Gastroesophageal sphincter (tissue), 4 donors: ENCODE measurements around the gene CTSS. TPM values are rescaled to one million over a fixed set of nuclear protein-coding genes. Genes with fewer than 3 reads are reported as not detected.

Experiments
- ATAC-seq: fragments of 150-250 bp; one replicate; pipeline ENCODE4 v1.9.1; 2016; ENCODE audit warnings: mild to moderate bottlenecking, moderate library complexity
- H3K27ac ChIP-seq, 4 donors: fragments of 200-600 bp; sonication (generic) in 3 of 4; 1 replicate in 3 of 4; 2 replicates in 1 of 4; pipeline ENCODE4 v1.5.1; 2016 to 2019
- H3K27me3 ChIP-seq: fragments of 200-600 bp; sonication (generic); one replicate; pipeline ENCODE4 v1.5.1; 2019
- H3K36me3 ChIP-seq, 2 donors: fragments of 200-600 bp; sonication (generic); one replicate each; pipeline ENCODE4 v1.5.1; 2019; ENCODE audit warnings: control low read depth in 1 of 2
- H3K4me1 ChIP-seq, 3 donors: fragments of 200-600 bp; sonication (generic); 1 replicate in 2 of 3; 2 replicates in 1 of 3; pipeline ENCODE4 v1.5.1; 2016 to 2019; ENCODE audit warnings: control low read depth in 2 of 3
- H3K4me3 ChIP-seq, 2 donors: fragments of 200-600 bp; sonication (generic); one replicate each; pipeline ENCODE4 v1.5.1; 2019; ENCODE audit warnings: mild to moderate bottlenecking in 1 of 2, moderate library complexity in 1 of 2
- H3K9me3 ChIP-seq, 3 donors: fragments of 200-600 bp; sonication (generic); one replicate each; pipeline ENCODE4 v1.5.1; 2017 to 2019; ENCODE audit warnings: control low read depth in 2 of 3
- EP300 ChIP-seq: sonication (generic); formaldehyde crosslinking; IDR thresholded peaks from one replicate; pipeline ENCODE4 v1.6.1; 2017; ENCODE audit warnings: antibody characterized with exemption, mild to moderate bottlenecking
- POLR2A ChIP-seq, 2 donors: fragments of 450-650 bp; IDR thresholded peaks; one replicate each; pipeline ENCODE4 v1.6.1; 2017; ENCODE audit warnings: antibody characterized with exemption in 2 of 2, mild to moderate bottlenecking in 2 of 2, moderate library complexity in 1 of 2
- POLR2AphosphoS5 ChIP-seq: sonication (generic); formaldehyde crosslinking; IDR thresholded peaks from one replicate; pipeline ENCODE4 v1.6.1; 2017; ENCODE audit warnings: antibody characterized with exemption
- WGBS, 2 donors: methylation state at CpG; one replicate each; pipeline ENCODE4 v1.1.5; 2018; ENCODE audit warnings: low coverage in 1 of 2; 5-methylcytosine and 5-hydroxymethylcytosine counted together
- total RNA-seq, 4 donors: library from RNA; depleted of rRNA; stranded (reverse); fragments of >200 nt; gene quantifications; one replicate each; pipeline ENCODE4 v1.1.0, GENCODE V29; 2016
- TF ChIP-seq, protein P1 (sequence below), 4 experiments: fragments of 200-600 bp in 2 of 4; fragments of 450-650 bp in 2 of 4; sonication (generic) in 1 of 4; IDR thresholded peaks; one replicate each; pipeline ENCODE4 v1.5.1; 2017 to 2019; ENCODE audit warnings: antibody characterized with exemption in 4 of 4, mild to moderate bottlenecking in 2 of 4, moderate library complexity in 2 of 4

Gene CTSS
- total RNA-seq, 4 donors from 2014 or later: 9.3 to 80.3 (median 50.4) TPM

DNA sequence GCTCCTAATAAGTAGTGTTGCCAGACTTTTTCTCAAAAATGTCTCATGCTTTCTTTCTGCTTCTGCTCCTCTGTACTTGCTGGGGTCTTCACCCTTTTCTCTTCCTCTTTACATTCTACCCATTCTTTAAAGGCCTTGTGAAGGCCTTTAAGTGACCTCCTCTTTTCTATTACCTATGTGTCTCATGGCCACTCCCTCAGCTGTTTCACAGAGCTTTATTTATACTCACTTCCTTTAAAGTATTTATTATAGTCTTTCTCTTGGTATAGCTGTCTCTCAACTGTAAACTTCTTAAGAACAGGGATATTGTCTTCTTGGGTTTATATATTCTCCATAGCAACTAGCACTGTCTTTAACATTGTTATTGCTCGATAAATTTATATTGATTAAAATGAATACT is 69.4 kb downstream of the CTSS start:
- no peak for TF ChIP-seq POLR2AphosphoS5
- TF ChIP-seq EP300: no peak
- TF ChIP-seq, protein P1, sequence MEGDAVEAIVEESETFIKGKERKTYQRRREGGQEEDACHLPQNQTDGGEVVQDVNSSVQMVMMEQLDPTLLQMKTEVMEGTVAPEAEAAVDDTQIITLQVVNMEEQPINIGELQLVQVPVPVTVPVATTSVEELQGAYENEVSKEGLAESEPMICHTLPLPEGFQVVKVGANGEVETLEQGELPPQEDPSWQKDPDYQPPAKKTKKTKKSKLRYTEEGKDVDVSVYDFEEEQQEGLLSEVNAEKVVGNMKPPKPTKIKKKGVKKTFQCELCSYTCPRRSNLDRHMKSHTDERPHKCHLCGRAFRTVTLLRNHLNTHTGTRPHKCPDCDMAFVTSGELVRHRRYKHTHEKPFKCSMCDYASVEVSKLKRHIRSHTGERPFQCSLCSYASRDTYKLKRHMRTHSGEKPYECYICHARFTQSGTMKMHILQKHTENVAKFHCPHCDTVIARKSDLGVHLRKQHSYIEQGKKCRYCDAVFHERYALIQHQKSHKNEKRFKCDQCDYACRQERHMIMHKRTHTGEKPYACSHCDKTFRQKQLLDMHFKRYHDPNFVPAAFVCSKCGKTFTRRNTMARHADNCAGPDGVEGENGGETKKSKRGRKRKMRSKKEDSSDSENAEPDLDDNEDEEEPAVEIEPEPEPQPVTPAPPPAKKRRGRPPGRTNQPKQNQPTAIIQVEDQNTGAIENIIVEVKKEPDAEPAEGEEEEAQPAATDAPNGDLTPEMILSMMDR (IDR thresholded peaks at IDR 0.05): no peak
- 15 to 30% methylated on average over 1 of the region's 1 CpG for WGBS, 2 donors
- Histone ChIP-seq H3K27ac (peak overlapping the region in 3 of 4 donors; percentile 77 to 80 (median 78)), H3K9me3 (no peaks in the 10 kb centered on the region), H3K27me3 (no peaks in the 10 kb centered on the region), H3K4me1 (peaks cover 4 to 45% (median 5%) of the 10 kb centered on the region in 3 donors), H3K36me3 (peaks cover 0 to 34% of the 10 kb centered on the region in 2 donors), H3K4me3 (peak overlapping the region; percentile 61 to 100)
- no peak for ATAC-seq

DNA sequence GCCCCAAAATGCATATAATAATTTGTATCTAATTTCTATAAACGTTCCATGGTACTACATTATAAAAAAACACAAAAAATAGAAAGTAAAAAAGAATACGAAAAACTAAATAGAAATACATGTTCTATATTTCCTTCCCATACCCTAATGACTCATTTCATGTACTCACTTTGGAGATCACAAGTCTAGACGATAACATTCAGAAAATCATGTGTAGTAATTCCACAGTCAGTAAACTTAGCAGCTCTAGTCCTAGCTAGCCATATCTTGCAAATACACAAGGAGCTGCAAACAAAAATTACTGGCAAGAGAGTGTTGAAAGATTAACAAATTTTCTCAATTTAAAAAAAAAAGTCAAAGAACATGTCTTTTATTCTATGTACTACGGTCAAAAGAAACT is 70.0 kb downstream of the CTSS start:
- ATAC-seq: no peak
- Histone ChIP-seq H3K36me3 (peaks cover 0 to 40% of the 10 kb centered on the region in 2 donors), H3K9me3 (no peaks in the 10 kb centered on the region), H3K27ac (no peak overlapping the region), H3K27me3 (no peaks in the 10 kb centered on the region), H3K4me1 (peaks cover 4 to 50% (median 5%) of the 10 kb centered on the region in 3 donors), H3K4me3 (no peak overlapping the region)
- TF ChIP-seq POLR2AphosphoS5: no peak
- no peak for TF ChIP-seq POLR2A (IDR thresholded peaks at IDR 0.05)
- TF ChIP-seq, protein P1 (IDR thresholded peaks at IDR 0.05): no peak
- TF ChIP-seq EP300: no peak
- 74 to 80% methylated on average over 4 of the region's 4 CpGs for WGBS, 2 donors

DNA sequence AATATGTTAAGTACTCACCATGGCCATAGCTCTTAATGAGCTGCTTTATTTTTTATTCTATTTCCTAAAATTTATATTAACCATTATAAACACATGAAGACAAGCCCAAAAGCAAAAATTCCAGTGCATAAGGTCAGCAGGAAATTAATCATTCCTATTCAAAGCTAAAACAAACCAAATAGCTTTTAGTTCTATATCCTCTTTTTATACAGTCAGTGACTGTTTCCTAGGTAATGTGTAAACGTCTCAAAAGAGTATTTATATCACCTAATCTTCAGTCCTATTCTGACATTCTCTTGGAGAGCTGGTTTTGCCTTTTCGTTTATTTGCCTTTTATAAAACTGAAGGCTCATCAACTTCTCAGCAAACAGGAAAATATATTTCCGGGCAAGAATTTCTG is 72.9 kb downstream of the CTSS start:
- Histone ChIP-seq H3K27ac (peak overlapping the region in 2 of 4 donors; percentile 18 to 46), H3K27me3 (no peaks in the 10 kb centered on the region), H3K36me3 (peaks cover 0 to 56% of the 10 kb centered on the region in 2 donors), H3K4me3 (no peak overlapping the region), H3K4me1 (peaks cover 1 to 52% (median 5%) of the 10 kb centered on the region in 3 donors), H3K9me3 (no peaks in the 10 kb centered on the region)
- TF ChIP-seq POLR2AphosphoS5: no peak
- TF ChIP-seq, protein P1 (IDR thresholded peaks at IDR 0.05): no peak
- no peak for TF ChIP-seq POLR2A (IDR thresholded peaks at IDR 0.05)
- TF ChIP-seq EP300: no peak
- WGBS, 2 donors: 20 to 26% methylated on average over 3 of the region's 3 CpGs
- ATAC-seq: no peak

DNA sequence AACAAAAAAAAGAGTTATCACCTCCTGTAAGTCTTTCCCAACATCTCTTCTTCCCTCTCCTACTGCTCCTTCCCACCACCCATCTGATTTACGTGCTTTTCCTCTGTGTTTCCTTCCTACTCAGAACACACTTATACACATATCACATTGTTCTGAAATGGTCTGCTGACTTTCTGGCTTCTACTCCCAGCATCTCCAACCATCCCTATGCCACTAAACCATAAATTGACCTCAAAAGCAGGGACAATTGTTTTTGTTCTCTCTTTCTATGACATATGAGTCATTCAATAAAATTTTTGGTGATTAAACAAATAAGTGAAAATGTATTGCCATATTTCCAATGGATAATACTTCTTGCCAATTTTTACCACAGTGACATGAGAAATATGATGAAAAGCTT is 76.8 kb downstream of the CTSS start:
- Histone ChIP-seq H3K27me3 (no peaks in the 10 kb centered on the region), H3K4me3 (no peak overlapping the region), H3K27ac (no peak overlapping the region), H3K9me3 (no peaks in the 10 kb centered on the region), H3K36me3 (peaks cover 0 to 59% of the 10 kb centered on the region in 2 donors), H3K4me1 (peaks cover 0 to 28% (median 0%) of the 10 kb centered on the region in 3 donors)
- no peak for ATAC-seq
- no peak for TF ChIP-seq POLR2AphosphoS5
- TF ChIP-seq, protein P1 (IDR thresholded peaks at IDR 0.05): no peak
- no peak for TF ChIP-seq EP300
- TF ChIP-seq POLR2A (IDR thresholded peaks at IDR 0.05): no peak
- WGBS, 2 donors: 81 to 82% methylated on average over 1 of the region's 1 CpG

DNA sequence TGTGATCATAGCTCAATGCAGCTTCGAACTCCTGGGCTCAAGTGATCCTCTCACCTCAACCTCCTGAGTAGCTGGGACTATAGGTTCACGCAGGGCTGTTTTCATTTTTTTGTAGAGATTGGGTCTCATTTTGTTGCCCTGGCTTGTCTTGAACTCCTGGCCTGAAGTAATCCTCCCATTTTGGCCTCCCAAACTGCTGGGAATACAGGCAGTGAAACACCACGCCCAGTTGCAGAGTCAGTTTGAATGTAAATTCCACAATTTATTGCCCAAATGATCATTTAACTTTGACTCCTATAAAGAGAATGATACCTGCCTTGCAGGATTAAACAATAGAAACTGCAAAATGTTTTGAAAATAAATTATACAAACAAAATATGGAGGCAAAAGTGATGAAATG is 79.3 kb downstream of the CTSS start:
- Histone ChIP-seq H3K36me3 (peaks cover 0 to 60% of the 10 kb centered on the region in 2 donors), H3K27me3 (no peaks in the 10 kb centered on the region), H3K4me1 (peaks cover 0 to 10% (median 0%) of the 10 kb centered on the region in 3 donors), H3K27ac (no peak overlapping the region), H3K4me3 (no peak overlapping the region), H3K9me3 (no peaks in the 10 kb centered on the region)
- ATAC-seq: no peak
- TF ChIP-seq POLR2A (IDR thresholded peaks at IDR 0.05) (no peak), EP300 (no peak), POLR2AphosphoS5 (no peak)
- TF ChIP-seq, protein P1 (IDR thresholded peaks at IDR 0.05): no peak
- WGBS, 2 donors: 95 to 100% methylated on average over 2 to 3 of the region's 3 CpGs
